ENCODE measurements around the gene HERC2. TPM values are rescaled to one million over a fixed set of nuclear protein-coding genes. Genes with fewer than 3 reads are reported as not detected.

The HERC2 gene
- total and polyA plus RNA-seq, 9 of the 15 experiments (the other 6 are each of a cell fraction or from before 2014, with no cell fraction given) = 10.6 to 84.0 (median 42.6) TPM

GRCh38 chr15:28097656-28098359, 224.2 kb downstream of the HERC2 start (continued):
- TF ChIP-seq AFF1 (IDR thresholded peaks at IDR 0.05; ENCODE audit: low read depth in 1 of 2, partially characterized antibody in 2 of 2) (no peak), EHMT2 (IDR thresholded peaks at IDR 0.05) (no peak), ZNF175 (CRISPR knock-in tag; IDR thresholded peaks at IDR 0.05; ENCODE audit: low read depth) (no peak), TEAD2 (tag; IDR thresholded peaks at IDR 0.05) (no peak), MAFG (tag; conservative IDR thresholded peaks at IDR 0.05) (peak; percentile 49), C11orf30 (IDR thresholded peaks at IDR 0.05; ENCODE audit: low read depth) (peak; percentile 65), TFAP4 (CRISPR knock-in tag; IDR thresholded peaks at IDR 0.05; ENCODE audit: borderline replicate concordance) (no peak), ZBTB12 (CRISPR knock-in tag; IDR thresholded peaks at IDR 0.05) (no peak), ZNF696 (CRISPR knock-in tag; conservative IDR thresholded peaks at IDR 0.05) (no peak), ZBTB2 (IDR thresholded peaks at IDR 0.05) (no peak), MAFF (IDR thresholded peaks at IDR 0.05; ENCODE audit: low read length) (peak; percentile 33), SIN3B (IDR thresholded peaks at IDR 0.05; ENCODE audit: low read depth) (no peak), SRSF1 (IDR thresholded peaks at IDR 0.05; ENCODE audit: low read depth, low read length) (no peak)
